Retinal pigment epithelial cell (primary cell): ENCODE data around the gene RAX2.

Experiments used
- DNase-seq: peaks from one replicate; pipeline ENCODE4 v3.0.0-alpha.2; 2010; ENCODE audit warnings: low read depth
- H3K4me3 ChIP-seq: 2 replicates; pipeline ENCODE4 v1.5.1; 2011; ENCODE audit warnings: mild to moderate bottlenecking, low read length, control low read depth, moderate library complexity
- CTCF ChIP-seq: conservative IDR thresholded peaks from 2 replicates; pipeline ENCODE4 v1.5.1; 2011; ENCODE audit warnings: low read depth, low read length, control low read depth, inconsistent platforms

Gene RAX2

GRCh38 chr19:3814648-3815047, 42.6 kb upstream of the RAX2 start:
- no peak overlapping the region for H3K4me3 ChIP-seq
- DNase-seq = no peak
- TF ChIP-seq CTCF = no peak

GRCh38 chr19:3813473-3814392, 41.7 kb upstream of the RAX2 start:
- TF ChIP-seq CTCF = no peak
- no peak for DNase-seq
- no peak overlapping the region for H3K4me3 ChIP-seq

- TF ChIP-seq CTCF = no peak
- no peak for DNase-seq
- H3K4me3 ChIP-seq = no peak overlapping the region
Observed at GRCh38 chr19:3810708-3811355, 38.8 kb upstream of the RAX2 start.

GRCh38 chr19:3809881-3810707, 38.1 kb upstream of the RAX2 start:
- no peak for DNase-seq
- no peak overlapping the region for H3K4me3 ChIP-seq
- TF ChIP-seq CTCF = no peak

GRCh38 chr19:3808420-3809143, 36.6 kb upstream of the RAX2 start:
- H3K4me3 ChIP-seq = no peak overlapping the region
- DNase-seq = no peak
- TF ChIP-seq CTCF = no peak

- no peak for TF ChIP-seq CTCF
- DNase-seq = no peak
- no peak overlapping the region for H3K4me3 ChIP-seq
Observed at GRCh38 chr19:3807574-3808354, 35.7 kb upstream of the RAX2 start.
